HG02981 (cell line): ENCODE data around the gene COA6.
"Not testable (repeated sequence)": the region's sequence is repeated elsewhere in the genome, so short reads cannot be mapped to it uniquely, and the experiment has no call there.

Experiments used
- ATAC-seq: cut with Tn5 transposase; IDR thresholded peaks from one replicate; pipeline ENCODE4 v1.9.1; 2021; ENCODE audit warnings: mild to moderate bottlenecking, moderate library complexity; ENCODE audit not compliant: unreplicated experiment

Gene COA6

DNA sequence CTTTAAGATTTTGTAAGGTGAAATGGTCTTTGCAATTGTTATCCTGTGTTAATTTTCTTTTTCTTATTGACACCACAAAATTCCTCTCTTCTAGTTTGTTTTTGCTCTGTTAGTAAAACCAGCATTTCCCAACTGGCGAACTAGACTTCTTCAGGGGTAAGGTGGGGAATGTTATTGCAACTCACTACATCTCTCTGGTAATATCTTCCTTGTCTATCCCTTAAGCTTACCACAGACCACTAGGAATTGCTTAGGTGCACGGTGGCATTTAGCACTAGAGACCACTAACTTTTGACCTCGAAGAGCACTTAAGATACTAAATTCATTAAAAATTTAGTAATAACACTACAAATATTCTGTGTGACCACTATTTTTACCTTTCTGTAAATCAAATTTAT, 4.2 kb upstream of the COA6 start:
- no peak for ATAC-seq

DNA sequence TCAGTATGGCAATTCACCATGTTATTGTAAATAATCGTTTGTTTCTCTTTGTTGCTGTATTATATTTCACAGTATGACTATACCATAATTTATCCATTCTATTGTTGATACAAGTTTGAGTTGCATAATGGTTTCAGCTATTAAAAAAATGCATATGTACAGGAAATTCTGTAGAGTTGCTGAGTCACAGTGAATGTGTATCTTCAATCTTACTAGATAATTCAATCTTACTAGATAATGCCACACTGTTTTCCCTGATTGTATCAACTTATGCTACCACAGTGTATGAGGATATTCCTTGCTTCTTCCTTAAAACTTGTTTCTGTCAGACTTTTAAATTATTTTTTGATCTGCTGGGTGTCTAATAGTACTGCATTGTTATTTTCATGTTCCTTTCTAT, 3.5 kb upstream of the COA6 start:
- no peak for ATAC-seq

DNA sequence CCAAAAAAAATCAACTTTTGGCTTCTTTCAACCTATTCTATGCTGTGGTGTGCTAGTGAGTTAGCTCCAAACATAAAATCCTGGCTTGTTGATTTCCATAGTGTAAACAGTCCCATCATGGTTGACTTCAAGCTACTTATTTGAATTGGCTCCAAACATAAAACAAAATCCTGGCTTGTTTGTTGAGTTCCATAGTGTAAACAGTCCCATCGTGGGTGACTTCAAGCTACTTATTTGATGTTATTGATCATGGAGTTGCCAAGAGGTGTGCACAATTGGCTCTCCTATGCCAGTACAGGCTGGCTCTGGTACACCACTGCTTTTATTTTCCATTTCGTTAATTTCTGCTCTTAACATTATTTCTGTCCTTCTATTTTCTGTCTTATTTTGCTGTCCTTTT, 1.8 kb upstream of the COA6 start:
- no peak for ATAC-seq

DNA sequence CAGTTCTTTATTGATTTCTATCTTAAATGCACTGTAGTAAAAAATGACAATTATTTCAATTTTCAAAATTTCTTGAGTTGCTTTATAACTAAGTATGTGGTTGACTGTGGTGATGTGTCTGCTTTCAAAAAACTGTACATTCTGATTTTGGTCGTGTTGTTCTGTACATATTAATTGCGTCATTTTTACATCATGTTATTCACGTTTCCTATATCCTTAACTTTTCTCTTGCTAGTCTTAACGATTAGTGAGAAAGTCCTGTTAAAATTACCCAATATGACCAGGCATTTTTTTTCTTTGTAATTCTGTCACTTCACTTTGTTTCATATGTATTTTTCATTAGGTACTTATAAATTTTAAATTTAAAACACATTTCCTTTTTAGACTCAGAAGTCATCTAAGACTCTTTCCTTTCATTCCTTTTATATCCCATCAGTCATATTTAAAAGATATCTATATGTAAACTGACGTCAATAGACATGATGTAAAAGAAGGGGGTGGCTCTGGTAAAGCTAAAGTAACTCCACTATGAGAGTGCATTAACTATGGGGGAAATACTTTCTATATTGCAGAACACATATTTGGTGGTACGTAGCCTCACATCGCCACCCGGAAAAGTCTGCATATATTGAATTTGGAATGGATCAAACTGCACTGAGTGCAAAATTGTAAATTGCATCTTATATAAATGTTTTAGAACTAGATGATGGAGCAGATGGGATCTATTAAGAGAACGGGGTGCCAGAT, 1.1 kb upstream of the COA6 start:
- no peak for ATAC-seq

DNA sequence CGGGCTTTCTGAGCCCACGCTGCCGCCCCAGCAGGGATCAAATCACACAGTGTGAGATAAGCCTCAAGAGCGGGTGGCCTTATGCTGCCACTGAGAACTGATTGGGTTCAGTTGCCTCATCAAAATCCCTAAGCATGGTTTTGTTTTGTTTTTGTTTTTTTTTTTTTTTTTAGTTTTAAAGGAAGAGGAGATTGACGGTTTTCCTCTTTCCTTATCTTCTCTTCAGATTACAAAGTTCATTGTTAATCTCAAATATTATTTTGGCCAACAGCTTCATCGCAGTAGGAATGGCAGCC, 651 bp downstream of the COA6 start:
- ATAC-seq, result peak; percentile 8

DNA sequence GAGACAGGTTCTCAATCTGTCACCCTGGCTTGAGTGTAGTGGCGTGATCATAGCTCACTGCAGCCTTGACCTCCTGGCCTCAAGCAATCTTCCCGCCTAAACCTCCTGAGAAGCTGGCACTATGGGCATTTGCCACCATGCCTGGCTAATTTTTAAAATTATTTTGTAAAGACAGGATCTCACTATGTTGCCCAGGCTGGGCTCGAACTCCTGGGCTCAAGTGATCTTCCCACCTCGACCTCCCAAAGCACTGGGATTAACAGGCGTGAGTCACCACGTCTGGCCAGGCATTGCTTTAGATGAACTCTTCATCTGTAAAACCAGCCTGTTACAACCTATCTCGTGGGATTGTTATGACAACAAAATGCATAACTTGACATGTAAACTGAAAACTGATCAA, 2.4 kb downstream of the COA6 start:
- no peak for ATAC-seq

DNA sequence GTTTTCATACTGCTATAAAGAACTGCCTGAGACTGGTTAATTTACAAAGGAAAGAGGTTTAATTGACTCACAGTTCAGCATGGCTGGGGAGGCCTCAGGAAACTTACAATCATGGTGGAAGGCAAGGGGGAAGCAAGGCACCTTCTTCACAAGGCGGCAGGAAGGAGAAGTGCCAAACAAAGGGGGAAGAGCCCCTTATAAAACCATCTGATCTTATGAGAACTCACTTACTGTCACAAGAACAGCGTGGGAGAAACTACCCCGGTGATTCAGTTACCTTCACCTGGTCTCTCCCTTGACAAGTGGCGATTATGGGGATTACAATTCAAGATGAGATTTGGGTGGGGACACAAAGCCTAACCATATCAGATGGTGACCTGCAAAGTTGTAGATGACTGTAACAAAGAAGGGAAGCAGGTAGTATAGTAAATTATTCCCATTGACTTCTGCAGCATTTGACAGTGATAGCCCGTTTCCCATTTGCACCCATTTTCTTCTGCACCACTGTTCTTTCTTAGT, 6.4 kb downstream of the COA6 start:
- not testable (repeated sequence) for ATAC-seq

DNA sequence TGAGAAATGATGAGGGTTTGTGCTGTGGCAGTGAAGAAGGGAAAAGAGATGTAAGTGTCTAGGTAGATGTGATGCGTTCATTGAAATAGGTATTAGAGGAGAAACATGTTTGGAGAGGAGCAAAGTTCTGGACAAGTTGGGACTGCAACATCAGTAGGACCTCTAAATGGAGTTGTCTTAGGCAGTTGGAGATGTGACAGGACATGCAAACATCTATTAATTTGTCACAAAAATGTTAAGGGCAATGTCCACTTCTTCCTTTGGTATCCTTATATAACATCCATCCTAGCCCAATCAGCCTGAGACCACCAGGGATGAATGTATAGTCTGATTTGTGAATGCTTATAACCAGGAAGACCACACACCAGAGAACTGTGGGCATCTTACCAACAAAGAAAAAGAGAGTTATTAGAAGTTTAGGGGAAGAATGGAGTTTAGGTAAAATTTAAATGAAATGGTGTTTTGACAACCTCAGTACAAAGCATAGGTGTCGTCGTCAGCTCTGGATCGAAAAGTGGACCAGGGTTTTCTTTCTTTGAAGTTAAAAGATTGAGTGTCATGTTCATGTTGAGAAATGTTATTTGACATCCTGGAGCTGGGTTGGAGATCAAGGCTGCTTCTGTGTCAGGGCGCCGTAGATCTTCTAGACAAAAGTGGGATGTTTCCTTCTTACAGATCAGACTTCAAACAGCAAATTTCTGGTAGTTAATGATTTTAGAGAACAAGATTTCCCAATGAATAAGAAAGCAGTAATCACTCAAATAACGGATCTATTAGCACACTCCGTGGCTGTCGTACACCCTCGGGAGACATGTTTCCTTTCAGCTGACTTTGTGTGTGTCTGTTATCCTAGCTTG, 8.7 kb downstream of the COA6 start:
- no peak for ATAC-seq

DNA sequence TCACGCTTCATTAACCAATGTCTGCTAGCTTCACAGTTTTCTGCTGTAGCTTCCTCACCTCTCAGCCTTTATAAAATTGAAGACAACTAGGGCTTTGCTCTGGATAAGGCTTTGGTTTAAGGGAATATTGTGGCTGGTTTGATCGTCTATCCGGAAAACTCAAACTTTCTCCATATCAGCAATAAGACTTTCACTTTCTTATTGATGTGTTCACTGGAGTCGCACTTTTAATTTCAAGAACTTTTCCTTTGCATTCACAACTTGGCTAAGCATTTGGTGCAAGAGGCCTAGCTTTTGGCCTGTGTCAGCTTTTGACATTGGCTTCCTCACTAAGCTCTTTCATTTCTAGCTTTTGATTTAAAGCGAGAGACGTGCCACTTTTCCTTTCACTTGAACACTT, 12.9 kb downstream of the COA6 start:
- no peak for ATAC-seq

DNA sequence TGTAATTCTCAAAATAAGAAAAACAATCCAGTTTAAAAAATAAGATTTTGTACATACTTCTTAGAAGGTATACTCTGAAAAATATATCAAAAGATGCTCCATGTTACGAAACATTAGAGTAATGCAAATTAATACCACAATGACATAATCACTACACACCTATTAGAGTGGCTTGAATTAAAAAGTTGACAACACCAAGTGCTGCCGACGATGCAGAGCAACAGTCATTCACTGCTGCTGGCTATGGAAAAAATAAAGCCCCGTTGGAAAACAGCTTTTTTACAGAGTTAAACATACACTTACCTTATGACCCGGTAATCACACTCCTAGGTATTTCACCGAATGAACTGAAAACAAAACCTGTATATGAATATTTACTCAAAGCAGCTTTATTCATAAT, 14.8 kb downstream of the COA6 start:
- ATAC-seq, result no peak

DNA sequence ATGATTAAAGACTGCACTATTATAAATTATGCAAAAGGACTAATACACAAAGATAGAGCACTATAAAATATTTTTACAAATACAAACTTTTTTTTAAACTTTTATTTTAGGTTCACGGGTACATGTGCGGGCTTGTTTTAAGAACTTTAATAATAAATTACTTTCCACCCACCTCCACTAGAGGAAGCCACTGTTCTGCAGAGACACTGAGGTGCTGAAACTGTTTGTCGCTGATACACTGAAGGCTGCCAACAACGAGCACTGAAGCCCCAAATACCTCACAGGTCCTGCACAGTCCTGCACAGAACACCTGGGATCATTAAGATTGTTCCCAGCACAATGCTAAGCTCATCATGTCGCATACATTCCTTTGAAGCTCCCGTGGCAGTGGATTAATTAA, 19.9 kb downstream of the COA6 start:
- ATAC-seq, result no peak

DNA sequence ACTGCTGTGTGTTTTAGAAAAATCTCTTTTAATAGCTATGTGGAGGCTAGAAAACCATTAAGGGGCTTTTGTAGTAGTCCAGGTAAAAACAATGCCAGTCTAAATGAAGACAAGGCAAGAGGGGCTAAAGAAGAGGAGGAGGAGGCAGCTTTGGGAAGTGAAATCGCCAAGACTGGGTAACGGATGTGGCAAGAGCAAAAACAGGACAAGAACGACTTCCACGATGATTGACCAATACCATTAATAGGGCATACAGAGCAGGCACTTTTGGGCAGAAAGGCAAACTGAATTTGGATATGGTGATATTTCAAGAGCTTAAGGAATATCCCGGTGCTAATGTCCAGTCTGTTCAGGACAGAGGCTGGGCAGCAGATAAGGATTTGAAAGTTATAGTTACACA, 22.0 kb downstream of the COA6 start:
- ATAC-seq, result no peak

DNA sequence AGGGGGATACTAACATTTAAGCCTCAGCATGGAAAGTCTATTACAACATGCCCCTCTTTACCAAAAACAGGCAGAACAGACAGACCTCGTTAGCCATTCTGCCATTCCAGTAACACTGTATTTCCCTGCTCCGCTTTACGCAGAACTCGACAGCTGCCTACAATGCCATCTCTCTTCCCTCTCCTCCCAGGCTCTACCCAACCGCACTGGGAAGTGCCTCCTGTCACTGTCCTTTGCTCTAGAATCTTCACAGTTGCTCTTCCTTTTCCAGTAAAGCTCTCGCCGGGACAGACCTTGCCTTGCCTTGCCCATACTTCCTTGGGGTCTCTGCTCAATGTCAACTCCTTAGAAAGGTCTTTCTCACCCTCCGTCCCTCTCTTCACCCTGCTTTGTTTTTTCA, 22.8 kb downstream of the COA6 start:
- ATAC-seq, result no peak

DNA sequence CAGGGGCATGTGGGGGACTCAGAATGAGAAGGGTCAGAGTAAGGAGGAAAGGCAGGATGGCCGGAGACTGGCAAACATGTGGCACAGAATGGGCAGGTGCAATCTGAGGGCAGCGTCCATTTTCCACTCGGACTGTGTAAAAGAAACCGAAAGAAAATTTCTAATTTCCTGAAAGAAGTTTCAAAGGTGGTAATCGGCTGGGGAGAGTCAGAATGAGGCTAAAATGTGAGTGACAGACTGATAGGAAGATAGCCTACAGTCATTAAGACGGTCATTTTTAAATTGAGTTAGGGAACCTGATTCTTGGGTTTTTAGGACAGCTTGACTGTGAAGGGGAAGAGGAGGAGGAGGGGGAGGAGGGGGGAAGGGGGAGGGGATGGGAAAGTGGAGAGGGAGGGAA, 23.6 kb downstream of the COA6 start:
- ATAC-seq, result no peak

DNA sequence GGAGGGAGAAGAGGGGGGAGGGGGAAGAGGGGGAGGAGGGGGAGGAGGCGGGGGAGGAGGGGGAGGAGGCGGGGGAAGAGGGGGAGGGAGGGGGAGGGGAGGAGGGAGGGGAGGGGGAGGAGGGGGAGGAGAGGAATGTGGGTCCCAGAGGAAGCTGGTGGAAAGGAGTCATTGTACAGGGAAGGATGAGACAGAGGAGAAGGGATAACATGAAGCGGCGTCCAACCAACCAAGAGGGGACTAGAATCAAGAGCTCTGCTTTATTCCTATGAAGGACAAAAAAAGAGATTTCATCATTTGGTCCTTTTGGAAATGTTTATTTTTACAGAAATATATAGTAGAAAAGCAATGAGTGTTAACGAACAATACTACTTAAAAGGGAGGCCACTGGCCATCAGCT, 24.5 kb downstream of the COA6 start:
- ATAC-seq, result no peak

DNA sequence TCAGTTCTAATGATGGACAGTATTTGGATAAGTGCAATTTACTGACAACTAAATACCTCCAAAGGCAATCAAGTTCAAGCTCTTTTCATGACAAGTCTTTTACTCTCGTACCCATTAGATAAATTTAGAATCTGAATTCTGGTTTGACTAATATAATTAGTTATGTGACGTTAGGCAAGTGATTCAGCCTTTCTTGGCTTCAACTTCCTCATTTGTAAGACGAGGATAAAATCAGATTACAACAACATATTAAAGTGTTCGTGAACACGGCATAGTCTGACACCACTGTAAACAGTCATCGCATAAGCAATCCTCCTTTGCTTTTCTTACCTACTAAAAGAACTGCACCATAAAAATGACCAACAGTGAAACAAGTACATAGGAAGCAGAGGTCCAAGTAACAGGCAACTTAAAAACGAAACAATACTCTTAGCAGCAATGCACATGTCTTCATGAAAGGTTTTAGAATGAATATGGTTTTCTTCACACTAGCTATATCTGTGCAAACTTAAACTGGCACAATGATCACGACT, 25.7 kb downstream of the COA6 start:
- ATAC-seq, result peak; percentile 52

DNA sequence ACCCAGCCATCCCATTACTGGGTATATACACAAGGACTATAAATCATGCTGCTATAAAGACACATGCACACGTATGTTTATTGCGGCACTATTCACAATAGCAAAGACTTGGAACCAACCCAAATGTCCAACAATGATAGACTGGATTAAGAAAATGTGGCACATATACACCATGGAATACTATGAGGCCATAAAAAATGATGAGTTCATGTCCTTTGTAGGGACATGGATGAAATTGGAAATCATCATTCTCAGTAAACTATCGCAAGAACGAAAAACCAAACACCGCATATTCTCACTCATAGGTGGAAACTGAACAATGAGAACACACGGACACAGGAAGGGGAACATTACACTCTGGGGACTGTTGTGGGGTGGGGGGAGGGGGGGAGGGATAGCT, 26.3 kb downstream of the COA6 start:
- ATAC-seq, result not testable (repeated sequence)

DNA sequence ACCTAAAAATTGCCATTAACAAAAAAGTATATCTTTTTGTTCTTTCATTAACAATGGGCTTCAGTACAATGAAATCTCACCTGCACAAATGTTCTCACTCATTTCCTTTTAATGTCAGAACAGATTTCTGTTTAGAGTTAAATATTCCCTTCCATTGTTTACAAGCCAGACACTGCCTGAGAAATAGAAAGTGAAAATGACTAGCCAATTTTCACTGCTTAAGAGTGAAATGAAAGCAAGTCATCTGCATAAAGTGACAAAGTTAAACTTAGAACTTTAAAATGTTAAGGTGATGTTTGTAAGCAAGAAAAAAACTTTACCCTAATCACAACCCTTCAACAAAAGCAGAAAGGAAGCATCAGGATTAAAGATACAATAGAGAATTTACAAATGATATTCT, 27.5 kb downstream of the COA6 start:
- peak; percentile 39 for ATAC-seq

DNA sequence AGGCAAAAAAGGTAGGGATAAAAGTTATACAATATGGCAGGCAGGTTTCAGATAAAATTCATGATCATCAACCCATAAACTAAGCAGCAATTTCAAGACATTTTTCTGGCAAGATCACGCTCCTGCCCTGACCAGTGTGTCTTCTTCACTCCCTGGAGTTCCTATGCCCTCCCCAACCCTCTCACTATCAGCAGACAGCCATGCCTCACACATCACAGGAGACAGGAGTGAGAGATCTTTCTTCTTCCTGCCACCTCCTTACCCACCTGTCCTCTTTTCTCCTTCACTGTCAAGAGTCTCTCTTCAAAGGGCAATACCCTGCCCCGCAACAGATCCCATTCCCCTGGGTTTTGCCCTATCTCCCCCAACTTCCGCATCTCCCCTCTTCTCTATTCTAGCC, 28.4 kb downstream of the COA6 start:
- no peak for ATAC-seq

DNA sequence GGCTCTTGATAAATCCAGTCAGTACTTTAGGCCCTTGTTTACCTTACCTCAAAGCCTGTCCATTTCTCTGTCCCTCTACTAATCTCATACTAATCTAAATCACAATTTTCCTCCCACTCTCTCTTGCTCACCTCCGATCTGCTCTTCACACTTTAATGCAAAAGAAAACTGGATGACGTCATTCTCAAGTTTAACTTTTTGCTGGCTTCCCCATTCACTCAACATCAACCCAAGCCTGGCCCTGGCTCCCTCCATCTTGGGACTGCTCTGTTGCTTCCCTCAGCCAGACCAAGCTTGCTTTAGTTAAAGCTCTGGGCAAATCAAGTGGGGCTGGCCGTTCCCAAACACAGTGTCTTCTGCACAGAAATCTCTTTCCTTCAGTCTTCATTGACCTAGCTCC, 29.7 kb downstream of the COA6 start:
- ATAC-seq, result no peak

DNA sequence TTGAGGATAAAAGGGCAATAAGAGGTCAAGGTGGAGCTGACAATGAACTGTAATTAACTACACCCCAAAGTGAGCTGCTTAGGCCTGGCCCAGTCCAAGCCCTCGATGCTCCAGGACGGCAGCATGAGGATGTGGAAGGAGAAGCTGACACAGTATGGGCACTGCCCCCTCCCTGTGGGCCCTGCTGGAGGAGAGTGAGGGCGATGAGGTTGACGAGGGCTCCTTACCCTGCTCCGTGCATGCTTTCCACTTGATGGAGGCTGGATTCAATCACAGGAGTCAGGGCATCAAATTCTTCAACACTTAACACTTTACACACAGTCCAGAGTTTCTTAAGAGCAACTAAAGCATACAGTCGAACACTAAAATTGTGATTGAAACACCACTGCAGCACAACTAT, 32.4 kb downstream of the COA6 start:
- ATAC-seq, result no peak

DNA sequence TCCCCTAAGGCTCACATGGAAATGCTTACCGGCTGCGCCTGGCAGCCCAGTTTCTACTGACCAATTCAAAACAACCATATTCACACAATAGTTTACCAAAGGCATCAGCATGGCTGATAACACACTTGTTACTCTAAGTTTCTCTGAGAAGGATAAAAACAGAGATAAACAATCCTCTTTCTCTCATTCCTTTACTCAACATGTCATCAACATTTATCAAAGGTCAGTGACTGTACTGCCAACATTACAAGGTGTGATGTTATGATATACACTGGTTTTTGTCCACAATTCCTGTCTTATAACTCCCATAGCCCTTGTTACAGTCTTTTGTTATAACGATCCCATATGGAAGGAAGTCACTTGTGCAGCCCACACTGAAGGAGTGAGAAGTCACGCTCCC, 33.6 kb downstream of the COA6 start:
- ATAC-seq, result no peak
